Ovary (tissue), 9 donors: Measurements from ENCODE around the gene PLCB4. TPM values are rescaled to one million over a fixed set of nuclear protein-coding genes. Genes with fewer than 3 reads are reported as not detected.

Source experiments
- DNase-seq, 5 donors: peaks; one replicate each; pipeline ENCODE4 v3.0.0-alpha.2; 2019 to 2020
- H3K27ac ChIP-seq, 2 donors: fragments of 200-600 bp; one replicate each; pipeline versions ENCODE4 v1.5.1 to v1.8.0; 2019 to 2022
- H3K27me3 ChIP-seq: fragments of 200-600 bp; one replicate; pipeline ENCODE4 v1.8.0; 2022
- H3K36me3 ChIP-seq: fragments of 200-600 bp; sonication (generic); one replicate; pipeline ENCODE4 v1.5.1; 2019
- H3K4me1 ChIP-seq: one replicate; pipeline ENCODE4 v1.8.1; 2013; ENCODE audit warnings: mild to moderate bottlenecking, moderate library complexity; ENCODE audit not compliant: insufficient read depth
- H3K4me3 ChIP-seq: fragments of 200-600 bp; sonication (generic); one replicate; pipeline ENCODE4 v1.5.1; 2017
- H3K9me3 ChIP-seq, 2 donors: fragments of 200-600 bp in 1 of 2; sonication (generic) in 1 of 2; one replicate each; pipeline versions ENCODE4 v1.5.1 to v1.8.1; 2013 to 2019; ENCODE audit warnings: mild to moderate bottlenecking in 1 of 2, moderate library complexity in 1 of 2
- EP300 ChIP-seq: sonication (generic); formaldehyde crosslinking; IDR thresholded peaks from one replicate; pipeline ENCODE4 v1.6.1; 2017; ENCODE audit warnings: antibody characterized with exemption
- POLR2A ChIP-seq: fragments of 450-650 bp; IDR thresholded peaks from one replicate; pipeline ENCODE4 v1.6.1; 2017; ENCODE audit warnings: antibody characterized with exemption, mild to moderate bottlenecking, moderate library complexity
- WGBS, 3 donors: extraction: QIAGEN DNeasy Blood & Tissue Kit in 1 of 3; methylation state at CpG; one replicate each; pipeline versions ENCODE4 v1.1.5 to v1.1.7; 2013 to 2017; 5-methylcytosine and 5-hydroxymethylcytosine counted together
- intact Hi-C, 4 donors: fragments of 100-400 bp; cut with DNase I; formaldehyde crosslinking; loops; one replicate each; pipeline versions ENCODE4 v1.11.0 to v1.15.1; 2022 to 2023
- polyA plus RNA-seq, 2 donors: library from polyadenylated mRNA; stranded (reverse); fragments of 200-250 nt in 1 of 2; fragments of 350-450 nt in 1 of 2; fragmentation: Illumina TruSeq in 1 of 2; extraction: RNeasy Lipid Tissue Mini Kit (QIAGEN cat#74804) in 1 of 2; gene quantifications; one replicate each; pipeline ENCODE4 v1.2.3, GENCODE V29; 2013 to 2014
- total RNA-seq, 7 donors: library from RNA; depleted of rRNA in 2 of 7; stranded (reverse); fragments of >200 nt in 2 of 7; fragmentation: NEBNext Ultra II Directional in 3 of 7; extraction: Animal tissue kit (Norgen Biotek cat#: 25700) in 3 of 7; gene quantifications; one replicate each; pipeline versions ENCODE4 v1.1.0 to v1.2.4, GENCODE V29; 2016 to 2023
- TF ChIP-seq, protein P1 (sequence below), 3 donors: fragments of 450-650 bp in 2 of 3; fragments of 200-600 bp in 1 of 3; IDR thresholded peaks; one replicate each; pipeline versions ENCODE4 v1.5.1 to v1.8.0; 2016 to 2022; ENCODE audit warnings: antibody characterized with exemption in 3 of 3, mild to moderate bottlenecking in 1 of 3
- donor health status: DM: no; HTN: no; CAD: no; lungs with moderate emphysema.
- donor health status: DM: no; HTN: no; CAD: no.
- donor health status: Bipolar disorder and iron deficiency.
- donor health status: DM: yes; HTN: yes; CAD: no.
- donor health status: DM: no; HTN: no; CAD: no.
- donor health status: DM: yes; HTN: yes; CAD: no.

PLCB4 gene
- total and polyA plus RNA-seq, 9 donors: 2.8 to 11.8 (median 5.6) TPM

DNA sequence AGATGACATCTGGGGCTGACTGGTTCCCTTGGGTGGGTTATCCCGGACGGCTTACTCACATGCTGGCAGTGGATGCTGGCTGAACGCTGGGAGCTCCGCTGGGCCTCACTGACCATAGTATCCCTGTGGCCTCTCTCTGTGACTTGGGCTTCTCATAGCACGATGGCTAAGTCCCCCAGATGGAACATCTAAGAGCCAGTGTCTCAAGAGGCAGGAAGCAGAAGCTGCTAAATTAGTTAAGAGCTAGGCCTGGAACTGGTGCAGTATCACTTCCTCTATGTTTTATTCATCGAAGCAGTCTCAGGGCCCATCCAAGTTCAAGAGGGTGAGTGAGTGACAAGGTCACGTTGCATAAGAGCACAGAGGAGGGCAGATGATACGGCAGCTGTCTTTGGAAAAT, 329.0 kb downstream of the PLCB4 start:
- Histone ChIP-seq H3K27me3 (no peaks in the 10 kb centered on the region), H3K9me3 (no peaks in the 10 kb centered on the region), H3K4me3 (no peak overlapping the region), H3K4me1 (no peaks in the 10 kb centered on the region), H3K36me3 (no peaks in the 10 kb centered on the region), H3K27ac (no peak overlapping the region)
- intact Hi-C loops: no loop called here
- TF ChIP-seq EP300: no peak
- TF ChIP-seq, protein P1, sequence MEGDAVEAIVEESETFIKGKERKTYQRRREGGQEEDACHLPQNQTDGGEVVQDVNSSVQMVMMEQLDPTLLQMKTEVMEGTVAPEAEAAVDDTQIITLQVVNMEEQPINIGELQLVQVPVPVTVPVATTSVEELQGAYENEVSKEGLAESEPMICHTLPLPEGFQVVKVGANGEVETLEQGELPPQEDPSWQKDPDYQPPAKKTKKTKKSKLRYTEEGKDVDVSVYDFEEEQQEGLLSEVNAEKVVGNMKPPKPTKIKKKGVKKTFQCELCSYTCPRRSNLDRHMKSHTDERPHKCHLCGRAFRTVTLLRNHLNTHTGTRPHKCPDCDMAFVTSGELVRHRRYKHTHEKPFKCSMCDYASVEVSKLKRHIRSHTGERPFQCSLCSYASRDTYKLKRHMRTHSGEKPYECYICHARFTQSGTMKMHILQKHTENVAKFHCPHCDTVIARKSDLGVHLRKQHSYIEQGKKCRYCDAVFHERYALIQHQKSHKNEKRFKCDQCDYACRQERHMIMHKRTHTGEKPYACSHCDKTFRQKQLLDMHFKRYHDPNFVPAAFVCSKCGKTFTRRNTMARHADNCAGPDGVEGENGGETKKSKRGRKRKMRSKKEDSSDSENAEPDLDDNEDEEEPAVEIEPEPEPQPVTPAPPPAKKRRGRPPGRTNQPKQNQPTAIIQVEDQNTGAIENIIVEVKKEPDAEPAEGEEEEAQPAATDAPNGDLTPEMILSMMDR (IDR thresholded peaks at IDR 0.05): no peak
- TF ChIP-seq POLR2A: no peak
- 82 to 88% (median 87%) methylated on average over 7 to 8 of the region's 8 CpGs for whole genome bisulfite sequencing, 3 donors
- no peak for DNase-seq

DNA sequence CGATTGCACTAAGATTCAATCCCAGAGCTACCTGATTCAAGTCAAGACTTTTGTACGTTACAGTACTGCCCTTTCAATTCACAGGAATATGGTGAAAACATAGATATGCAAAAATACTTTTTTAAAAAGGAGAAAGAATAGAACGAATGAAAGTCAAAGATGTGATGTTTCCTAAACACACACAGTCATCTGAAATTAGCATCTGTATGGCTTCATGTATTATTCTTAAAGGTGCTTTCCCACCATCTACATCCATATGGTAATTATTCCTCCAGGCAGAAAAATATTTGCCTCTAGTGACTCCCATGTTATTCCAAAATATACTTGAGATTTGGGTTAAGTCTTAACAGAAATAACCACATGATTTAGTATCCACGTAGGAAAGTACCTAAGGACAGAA, 330.0 kb downstream of the PLCB4 start:
- intact Hi-C loops: no loop called here
- no peaks in the 10 kb centered on the region for H3K4me1 ChIP-seq
- no peak overlapping the region for H3K4me3 ChIP-seq
- no peak for TF ChIP-seq EP300
- TF ChIP-seq, protein P1 (IDR thresholded peaks at IDR 0.05): no peak
- TF ChIP-seq POLR2A: no peak
- H3K27ac ChIP-seq: no peak overlapping the region
- WGBS, 3 donors: 67 to 83% (median 76%) methylated on average over 4 of the region's 4 CpGs
- H3K9me3 ChIP-seq: no peaks in the 10 kb centered on the region
- H3K36me3 ChIP-seq: no peaks in the 10 kb centered on the region
- H3K27me3 ChIP-seq: no peaks in the 10 kb centered on the region
- DNase-seq: no peak

DNA sequence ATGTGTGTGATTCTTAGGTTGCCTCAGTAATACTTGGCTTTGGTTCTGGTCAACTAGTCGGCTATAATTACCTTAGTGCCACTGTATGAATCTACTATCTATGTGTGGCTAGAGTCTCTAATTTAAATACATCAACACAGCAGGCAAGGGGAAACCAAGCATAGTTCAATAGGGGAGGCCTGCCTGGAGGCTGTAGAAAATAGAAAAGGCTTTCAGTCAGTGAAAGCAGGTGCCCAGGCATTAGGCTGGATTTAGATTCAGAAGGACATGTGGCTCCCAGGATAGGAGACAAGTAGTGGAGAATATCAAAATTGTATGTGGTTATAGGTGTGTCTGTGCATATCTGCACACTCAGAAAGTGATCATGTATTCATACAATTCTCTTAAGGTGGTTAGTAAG, 330.4 kb downstream of the PLCB4 start:
- H3K4me1 ChIP-seq: no peaks in the 10 kb centered on the region
- intact Hi-C loops: no loop called here
- no peaks in the 10 kb centered on the region for H3K36me3 ChIP-seq
- H3K9me3 ChIP-seq: no peaks in the 10 kb centered on the region
- H3K27me3 ChIP-seq: no peaks in the 10 kb centered on the region
- no peak overlapping the region for H3K4me3 ChIP-seq
- no peak for TF ChIP-seq EP300
- H3K27ac ChIP-seq: no peak overlapping the region
- WGBS, 3 donors: 79 to 100% (median 82%) methylated on average over 1 of the region's 1 CpG
- no peak for DNase-seq

DNA sequence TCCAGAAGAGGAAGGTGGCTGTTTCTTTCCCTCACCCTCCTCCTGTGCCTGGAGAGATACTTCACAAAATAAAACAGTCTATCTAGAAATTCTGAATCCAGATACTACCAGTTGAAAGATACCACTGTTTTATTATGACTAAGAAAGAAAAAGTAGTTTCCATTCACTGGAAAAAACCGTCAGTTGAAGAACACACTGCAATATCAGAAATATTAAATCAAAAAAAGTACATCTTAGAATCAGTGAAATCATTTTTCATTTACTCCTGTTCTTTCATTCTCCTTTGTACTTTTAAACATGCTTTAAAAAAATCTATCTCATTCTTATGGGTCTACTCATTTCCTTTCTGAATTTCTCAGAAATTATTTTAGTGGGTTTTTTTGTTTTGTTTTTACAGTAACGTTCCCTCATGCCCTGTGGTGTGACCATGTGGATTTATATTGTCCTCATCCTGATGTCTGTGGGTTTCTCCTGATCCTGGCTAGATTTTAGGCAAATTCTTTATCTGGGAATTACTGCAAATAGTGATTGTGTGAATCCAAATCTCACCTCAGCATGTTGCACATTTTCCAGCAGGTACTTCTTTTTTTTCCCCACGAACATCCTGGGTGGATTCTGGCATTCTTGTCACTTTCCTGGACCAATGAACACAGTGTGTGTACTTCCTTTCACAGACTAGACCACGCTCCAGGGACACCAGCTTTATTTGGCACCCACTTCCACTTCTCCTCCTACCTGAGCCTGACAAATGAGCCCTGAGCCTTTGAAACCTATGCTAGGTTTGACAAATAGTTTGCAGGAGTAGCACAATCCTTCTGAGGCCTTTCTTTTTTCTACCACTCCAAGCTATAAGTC, 331.5 kb downstream of the PLCB4 start:
- Histone ChIP-seq H3K27me3 (no peaks in the 10 kb centered on the region), H3K36me3 (no peaks in the 10 kb centered on the region), H3K4me3 (no peak overlapping the region), H3K9me3 (no peaks in the 10 kb centered on the region), H3K27ac (no peak overlapping the region), H3K4me1 (no peaks in the 10 kb centered on the region)
- 53 to 76% (median 56%) methylated on average over 4 of the region's 4 CpGs for WGBS, 3 donors
- intact Hi-C loops: loop anchor here in 1 of 4 donors (10.0 kb wide), 1 partner anchor 204 kb away; no protein-coding TSS in a partner anchor
- no peak for DNase-seq
- TF ChIP-seq POLR2A (no peak), EP300 (no peak)
- TF ChIP-seq, protein P1 (IDR thresholded peaks at IDR 0.05): no peak

DNA sequence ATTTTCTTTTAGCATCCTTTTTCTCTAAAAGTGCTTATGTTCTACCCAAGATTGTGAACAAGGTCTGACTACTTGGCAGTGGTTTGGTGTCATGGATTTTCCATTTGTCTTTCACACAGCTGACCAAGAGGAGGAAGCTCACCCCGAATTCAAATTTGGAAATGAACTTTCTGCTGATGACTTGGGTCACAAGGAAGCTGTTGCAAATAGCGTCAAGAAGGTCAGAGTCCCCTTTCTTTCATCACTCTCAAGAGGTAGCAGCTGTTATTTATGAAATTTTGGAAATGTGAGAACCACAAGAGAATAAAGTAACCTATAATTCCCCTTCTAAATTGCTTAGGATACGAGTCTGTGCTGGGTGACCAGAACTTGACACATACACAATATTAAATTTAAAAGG, 332.5 kb downstream of the PLCB4 start:
- H3K36me3 ChIP-seq: no peaks in the 10 kb centered on the region
- H3K27me3 ChIP-seq: no peaks in the 10 kb centered on the region
- H3K4me3 ChIP-seq: no peak overlapping the region
- 81 to 88% (median 88%) methylated on average over 3 of the region's 3 CpGs for WGBS, 3 donors
- TF ChIP-seq, protein P1 (IDR thresholded peaks at IDR 0.05): no peak
- TF ChIP-seq POLR2A (no peak), EP300 (no peak)
- no peak for DNase-seq
- intact Hi-C loops: loop anchor here in 1 of 4 donors (10.0 kb wide), 1 partner anchor 203 kb away; no protein-coding TSS in a partner anchor
- no peak overlapping the region for H3K27ac ChIP-seq
- H3K4me1 ChIP-seq: no peaks in the 10 kb centered on the region
- no peaks in the 10 kb centered on the region for H3K9me3 ChIP-seq
